ENCODE data around the gene NLRC5.

Gene NLRC5

GRCh38 chr16:57084996-57085395 is 95.6 kb downstream of the NLRC5 start:
- H3K27ac ChIP-seq = peak overlapping the region; percentile 31; the same call in 1 of the 2 replicates
- DNase-seq (ENCODE audit: low spot score) = no peak
- CTCF ChIA-PET = interaction anchor here (0.6 to 3.2 kb wide), 12 partner anchors 8 to 206 kb away, joined by 3 to 26 read pairs (median 3); partner anchors contain the start of genes CETP and CPNE2
- POLR2A ChIA-PET (ENCODE audit: low non-redundant PET) = interaction anchor here (0.5 kb wide), 1 partner anchor 1016 kb away, joined by 5 read pairs; no protein-coding TSS in a partner anchor
- TF ChIP-seq, protein P1, sequence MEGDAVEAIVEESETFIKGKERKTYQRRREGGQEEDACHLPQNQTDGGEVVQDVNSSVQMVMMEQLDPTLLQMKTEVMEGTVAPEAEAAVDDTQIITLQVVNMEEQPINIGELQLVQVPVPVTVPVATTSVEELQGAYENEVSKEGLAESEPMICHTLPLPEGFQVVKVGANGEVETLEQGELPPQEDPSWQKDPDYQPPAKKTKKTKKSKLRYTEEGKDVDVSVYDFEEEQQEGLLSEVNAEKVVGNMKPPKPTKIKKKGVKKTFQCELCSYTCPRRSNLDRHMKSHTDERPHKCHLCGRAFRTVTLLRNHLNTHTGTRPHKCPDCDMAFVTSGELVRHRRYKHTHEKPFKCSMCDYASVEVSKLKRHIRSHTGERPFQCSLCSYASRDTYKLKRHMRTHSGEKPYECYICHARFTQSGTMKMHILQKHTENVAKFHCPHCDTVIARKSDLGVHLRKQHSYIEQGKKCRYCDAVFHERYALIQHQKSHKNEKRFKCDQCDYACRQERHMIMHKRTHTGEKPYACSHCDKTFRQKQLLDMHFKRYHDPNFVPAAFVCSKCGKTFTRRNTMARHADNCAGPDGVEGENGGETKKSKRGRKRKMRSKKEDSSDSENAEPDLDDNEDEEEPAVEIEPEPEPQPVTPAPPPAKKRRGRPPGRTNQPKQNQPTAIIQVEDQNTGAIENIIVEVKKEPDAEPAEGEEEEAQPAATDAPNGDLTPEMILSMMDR (conservative IDR thresholded peaks at IDR 0.05; ENCODE audit: low read depth) = no peak

- ChIA-PET POLR2A (ENCODE audit: low non-redundant PET) (no interaction called here), CTCF (no interaction called here)
- no peak for DNase-seq (ENCODE audit: low spot score)
- TF ChIP-seq, protein P1 (conservative IDR thresholded peaks at IDR 0.05; ENCODE audit: low read depth) = no peak
- H3K27ac ChIP-seq = no peak overlapping the region
These were observed 97.6 kb downstream of the NLRC5 start for GRCh38 chr16:57087003-57087402.

DNA sequence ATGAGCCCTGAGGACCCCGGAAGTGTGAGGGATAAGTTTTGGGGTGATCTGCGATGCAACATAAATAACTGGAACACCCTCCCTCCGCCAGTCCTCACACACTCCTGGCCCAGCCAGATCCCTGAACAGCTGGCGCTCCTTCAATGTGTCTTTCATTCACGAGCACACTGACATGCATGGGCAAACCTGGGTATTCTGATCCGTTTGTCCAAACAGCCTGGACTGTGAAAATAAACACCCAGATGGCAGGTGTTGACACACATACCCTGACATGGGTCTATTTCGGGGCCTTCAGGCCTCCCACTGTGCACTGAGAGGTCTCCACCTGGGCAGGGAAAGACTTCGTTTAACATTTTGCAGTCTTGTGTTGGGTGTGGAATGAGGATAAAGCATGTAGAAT is 100.0 kb downstream of the NLRC5 start:
- POLR2A ChIA-PET (ENCODE audit: low non-redundant PET) = no interaction called here
- peak overlapping the region; percentile 11; the same call in 1 of the 2 replicates for H3K27ac ChIP-seq
- TF ChIP-seq, protein P1 (conservative IDR thresholded peaks at IDR 0.05; ENCODE audit: low read depth) = no peak
- no peak for DNase-seq (ENCODE audit: low spot score)
- CTCF ChIA-PET = no interaction called here

- TF ChIP-seq, protein P1 (conservative IDR thresholded peaks at IDR 0.05; ENCODE audit: low read depth) = no peak
- ChIA-PET POLR2A (ENCODE audit: low non-redundant PET) (no interaction called here), CTCF (interaction anchor here (0.5 to 2.7 kb wide), 3 partner anchors 8 to 22 kb away, joined by 5 to 26 read pairs (median 9); no protein-coding TSS in a partner anchor)
- peak overlapping the region; percentile 77 for H3K27ac ChIP-seq
- peak; percentile 72 for DNase-seq (ENCODE audit: low spot score)
These were observed 102.0 kb downstream of the NLRC5 start for GRCh38 chr16:57091200-57091974.

DNA sequence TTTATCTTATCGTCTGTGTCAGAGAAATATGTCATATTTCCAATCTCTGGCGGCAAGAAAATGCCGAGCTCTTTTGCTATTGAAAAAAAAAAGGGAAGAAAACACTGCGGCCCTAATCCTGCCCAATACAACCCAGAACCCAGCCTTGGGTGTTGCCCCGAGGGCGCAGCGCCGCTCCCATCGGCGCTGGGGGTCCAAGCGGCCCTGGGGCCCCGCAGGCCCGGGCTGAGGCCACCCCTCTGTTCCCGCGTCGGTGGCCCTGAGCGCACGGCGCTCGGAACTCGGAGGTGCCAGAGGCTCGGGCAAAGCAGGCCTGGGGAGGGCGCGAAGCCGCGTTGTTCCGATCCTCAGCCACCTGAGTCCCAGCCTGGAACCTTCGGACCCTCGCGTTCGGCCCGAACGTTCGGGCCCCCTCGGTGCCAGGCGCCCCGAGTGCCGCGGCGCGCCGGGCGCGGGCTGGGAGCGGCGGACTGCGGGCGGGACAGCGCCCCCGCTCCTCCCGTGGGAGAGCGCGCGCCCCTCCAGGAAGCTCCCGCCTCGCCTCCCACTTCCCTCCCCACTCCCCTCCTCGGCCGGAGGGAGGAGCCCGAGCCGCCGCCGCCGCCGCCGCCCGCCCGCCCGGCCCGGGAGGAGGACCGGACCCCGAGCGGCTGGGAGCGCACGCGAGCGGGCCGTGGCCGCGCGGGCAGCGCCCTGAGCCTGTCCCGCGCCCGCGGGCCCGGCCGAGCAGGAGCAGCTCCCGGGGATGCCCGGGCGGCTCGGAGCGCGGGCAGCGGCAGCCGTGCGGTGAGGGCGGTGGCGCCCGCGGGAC is 102.8 kb downstream of the NLRC5 start, which contains the start of gene CPNE2:
CPNE2 (plus strand) TSS at position 609 of the 811 bp plus-strand sequence. CDS start 18,160 bp downstream, outside the sequence.
- POLR2A ChIA-PET (ENCODE audit: low non-redundant PET) = interaction anchor here (0.9 kb wide), 1 partner anchor 207 kb away, joined by 3 read pairs; no protein-coding TSS in a partner anchor
- peak; percentile 60 for DNase-seq (ENCODE audit: low spot score)
- peak within 1 kb of the TSS; percentile 77 for H3K27ac ChIP-seq
- CTCF ChIA-PET = interaction anchor here (0.6 to 2.7 kb wide), 23 partner anchors 8 to 625 kb away, joined by 3 to 26 read pairs (median 4); no protein-coding TSS in a partner anchor
- TF ChIP-seq, protein P1 (conservative IDR thresholded peaks at IDR 0.05; ENCODE audit: low read depth) = no peak
